Right lobe of liver (tissue), 6 donors: ENCODE results near the gene STAMBPL1. TPM values are rescaled to one million over a fixed set of nuclear protein-coding genes. Genes with fewer than 3 reads are reported as not detected.

ENCODE experiments used
- ATAC-seq, 4 donors: fragments of 200-7000 bp; cut with Tn5 transposase; one replicate each; pipeline ENCODE4 v1.9.1; 2020; ENCODE audit warnings: mild to moderate bottlenecking in 4 of 4, moderate library complexity in 4 of 4
- DNase-seq, 3 donors: peaks; one replicate each; pipeline ENCODE4 v3.0.0-alpha.2; 2020
- H3K27ac ChIP-seq, 3 donors: fragments of 200-600 bp; one replicate each; pipeline ENCODE4 v1.8.0; 2022
- H3K27me3 ChIP-seq, 2 donors: fragments of 200-600 bp; one replicate each; pipeline ENCODE4 v1.8.0; 2022
- H3K36me3 ChIP-seq, 4 donors: fragments of 200-600 bp; sonication (generic) in 1 of 4; one replicate each; pipeline versions ENCODE4 v1.5.1 to v1.8.0; 2017 to 2022; ENCODE audit warnings: control low read depth in 1 of 4
- H3K4me1 ChIP-seq, 4 donors: fragments of 200-600 bp; sonication (generic) in 1 of 4; one replicate each; pipeline versions ENCODE4 v1.5.1 to v1.8.0; 2017 to 2022; ENCODE audit warnings: control low read depth in 1 of 4
- H3K4me3 ChIP-seq, 3 donors: fragments of 200-600 bp; one replicate each; pipeline ENCODE4 v1.8.0; 2022
- H3K9me3 ChIP-seq, 4 donors: fragments of 200-600 bp; sonication (generic) in 1 of 4; one replicate each; pipeline versions ENCODE4 v1.5.1 to v1.8.0; 2017 to 2022; ENCODE audit warnings: control low read depth in 1 of 4
- POLR2A ChIP-seq: fragments of 450-650 bp; IDR thresholded peaks from one replicate; pipeline ENCODE4 v1.6.1; 2017; ENCODE audit warnings: antibody characterized with exemption, mild to moderate bottlenecking
- WGBS: methylation state at CpG from one replicate; pipeline ENCODE4 v1.1.6; 2018; ENCODE audit warnings: low coverage, low lambda C conversion rate; ENCODE audit not compliant: insufficient coverage; ENCODE audit errors: missing lambda C conversion rate; 5-methylcytosine and 5-hydroxymethylcytosine counted together
- intact Hi-C, 2 donors: fragments of 100-400 bp; cut with DNase I; formaldehyde crosslinking; loops; one replicate each; pipeline versions ENCODE4 v1.11.2 to v1.14.1; 2022
- total RNA-seq, 6 experiments: library from RNA; depleted of rRNA in 2 of 6; stranded (reverse); fragments of >200 nt in 2 of 6; fragmentation: NEBNext Ultra II Directional in 3 of 6; extraction: Animal tissue kit (Norgen Biotek cat#: 25700) in 3 of 6; gene quantifications; one replicate each; pipeline versions ENCODE4 v1.1.0 to v1.2.4, GENCODE V29; 2016 to 2023
- TF ChIP-seq, protein P1 (sequence below), 4 donors: fragments of 200-600 bp in 3 of 4; fragments of 450-650 bp in 1 of 4; IDR thresholded peaks; one replicate each; pipeline versions ENCODE4 v1.5.1 to v1.8.0; 2016 to 2022; ENCODE audit warnings: antibody characterized with exemption in 4 of 4, mild to moderate bottlenecking in 2 of 4
- donor health status: DM: no; HTN: yes; CAD: no.
- donor health status: DM: no; HTN: no; CAD: no.
- donor health status: DM: no; HTN: no; CAD: no.
- donor health status: DM: no; HTN: yes; CAD: no.
- donor health status: DM: no; HTN: yes; CAD: no.

The STAMBPL1 gene
- total RNA-seq, 6 experiments from 2014 or later, result 0.66 to 8.0 (median 4.2) TPM

DNA sequence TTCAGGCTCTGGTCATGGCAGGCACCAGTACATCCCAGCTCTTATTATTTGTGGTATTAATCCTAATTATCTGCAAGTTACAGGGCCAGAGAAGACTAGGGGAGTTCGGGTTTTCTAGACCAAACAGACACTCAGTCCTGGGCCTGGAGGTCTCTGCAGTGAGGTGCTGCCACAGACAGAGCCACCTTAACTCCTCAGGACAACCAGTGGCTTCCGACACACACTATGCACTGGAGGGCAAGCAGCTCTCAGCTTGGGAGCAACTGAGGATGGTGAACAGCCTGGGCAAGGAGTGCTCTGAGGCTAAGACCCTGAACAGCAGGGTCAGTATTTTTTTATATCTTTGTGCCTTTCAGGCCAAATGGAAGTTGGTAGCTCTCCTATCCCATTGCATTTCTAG is 53.5 kb downstream of the STAMBPL1 start:
- TF ChIP-seq, protein P1, sequence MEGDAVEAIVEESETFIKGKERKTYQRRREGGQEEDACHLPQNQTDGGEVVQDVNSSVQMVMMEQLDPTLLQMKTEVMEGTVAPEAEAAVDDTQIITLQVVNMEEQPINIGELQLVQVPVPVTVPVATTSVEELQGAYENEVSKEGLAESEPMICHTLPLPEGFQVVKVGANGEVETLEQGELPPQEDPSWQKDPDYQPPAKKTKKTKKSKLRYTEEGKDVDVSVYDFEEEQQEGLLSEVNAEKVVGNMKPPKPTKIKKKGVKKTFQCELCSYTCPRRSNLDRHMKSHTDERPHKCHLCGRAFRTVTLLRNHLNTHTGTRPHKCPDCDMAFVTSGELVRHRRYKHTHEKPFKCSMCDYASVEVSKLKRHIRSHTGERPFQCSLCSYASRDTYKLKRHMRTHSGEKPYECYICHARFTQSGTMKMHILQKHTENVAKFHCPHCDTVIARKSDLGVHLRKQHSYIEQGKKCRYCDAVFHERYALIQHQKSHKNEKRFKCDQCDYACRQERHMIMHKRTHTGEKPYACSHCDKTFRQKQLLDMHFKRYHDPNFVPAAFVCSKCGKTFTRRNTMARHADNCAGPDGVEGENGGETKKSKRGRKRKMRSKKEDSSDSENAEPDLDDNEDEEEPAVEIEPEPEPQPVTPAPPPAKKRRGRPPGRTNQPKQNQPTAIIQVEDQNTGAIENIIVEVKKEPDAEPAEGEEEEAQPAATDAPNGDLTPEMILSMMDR (IDR thresholded peaks at IDR 0.05), result no peak
- TF ChIP-seq POLR2A, result no peak
- Histone ChIP-seq H3K27ac (no peak overlapping the region), H3K27me3 (no peaks in the 10 kb centered on the region), H3K4me1 (peaks cover 0 to 9% (median 0%) of the 10 kb centered on the region in 4 donors), H3K36me3 (peaks cover 0 to 8% (median 0%) of the 10 kb centered on the region in 4 donors), H3K4me3 (no peak overlapping the region), H3K9me3 (no peaks in the 10 kb centered on the region)
- ATAC-seq, result no peak
- DNase-seq, result no peak
- no CpG with 5 or more reads among the region's 2 CpGs for WGBS
- intact Hi-C loops, result loop anchor here in 1 of 2 donors (10.0 kb wide), 2 partner anchors 51 to 99 kb away; no protein-coding TSS in a partner anchor

DNA sequence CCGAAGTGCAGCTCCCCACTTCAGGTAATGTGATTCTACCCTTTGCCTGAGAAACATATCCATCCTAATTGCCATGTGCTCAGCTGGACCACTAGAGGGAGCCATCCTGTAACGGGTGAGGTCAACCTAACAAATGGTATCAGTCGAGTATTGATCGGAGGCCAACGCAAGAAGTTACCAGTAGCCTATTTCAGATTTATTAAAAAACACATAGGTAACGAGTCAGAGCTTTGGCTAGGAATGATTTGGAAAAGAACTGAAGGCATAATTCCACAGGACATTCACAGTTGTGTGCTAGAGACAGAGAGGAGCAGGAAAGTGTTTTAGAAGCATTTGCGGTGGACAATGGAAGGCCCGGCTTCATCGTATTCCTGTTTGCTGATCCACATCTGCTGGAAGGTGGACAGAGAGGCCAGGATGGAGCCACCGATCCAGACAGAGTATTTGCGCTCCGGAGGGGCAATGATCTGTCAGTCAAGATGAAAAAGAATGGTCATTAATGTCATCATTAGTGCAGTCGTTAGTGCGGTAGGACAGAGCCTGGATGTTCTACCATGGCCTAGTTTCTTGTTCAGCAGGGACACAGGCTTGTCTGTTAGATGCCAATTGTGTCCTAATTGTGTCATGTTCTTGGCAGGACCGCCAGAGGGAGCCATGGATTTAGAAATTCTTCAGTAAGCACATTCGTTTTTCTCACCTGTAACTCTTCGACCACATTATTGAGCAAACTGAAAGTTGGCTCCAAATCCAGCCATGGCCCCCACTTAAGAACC is 55.0 kb downstream of the STAMBPL1 start:
- H3K4me1 ChIP-seq, result peaks cover 0 to 9% (median 0%) of the 10 kb centered on the region in 4 donors
- ATAC-seq, result peak; percentile 87 to 91 (median 90)
- H3K36me3 ChIP-seq, result peaks cover 0 to 8% (median 0%) of the 10 kb centered on the region in 4 donors
- H3K9me3 ChIP-seq, result no peaks in the 10 kb centered on the region
- no peak for TF ChIP-seq POLR2A
- TF ChIP-seq, protein P1 (IDR thresholded peaks at IDR 0.05), result peak; percentile 80 to 92 (median 86)
- H3K27ac ChIP-seq, result peak overlapping the region; percentile 30 to 80 (median 64)
- H3K27me3 ChIP-seq, result no peaks in the 10 kb centered on the region
- H3K4me3 ChIP-seq, result no peak overlapping the region
- peak; percentile 50 to 87 (median 74) for DNase-seq
- 17% methylated on average over 16 of the region's 17 CpGs for WGBS
- intact Hi-C loops, result loop anchor here (5.0 to 10.0 kb wide), 3 partner anchors 47 to 100 kb away; no protein-coding TSS in a partner anchor

DNA sequence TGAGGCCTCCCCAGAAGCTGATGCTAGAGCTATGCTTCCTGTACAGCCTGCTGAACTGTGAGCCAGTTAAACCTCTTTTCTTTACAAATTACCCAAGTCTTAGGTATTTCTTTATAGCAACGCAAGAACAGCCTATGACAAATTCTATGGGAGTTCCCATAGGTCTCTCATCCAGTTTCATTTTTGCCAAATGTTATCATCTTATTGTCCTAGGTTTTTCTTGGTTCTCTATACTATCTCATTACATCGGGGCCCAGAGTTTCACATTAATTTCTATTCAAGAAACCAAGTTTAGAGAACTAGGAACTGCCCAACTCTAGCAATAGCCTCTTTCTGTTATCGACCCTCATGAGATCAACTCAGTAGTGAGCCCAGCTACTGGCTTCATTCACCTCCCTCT is 56.6 kb downstream of the STAMBPL1 start:
- H3K9me3 ChIP-seq, result no peaks in the 10 kb centered on the region
- H3K27me3 ChIP-seq, result no peaks in the 10 kb centered on the region
- peaks cover 0 to 8% (median 0%) of the 10 kb centered on the region in 4 donors for H3K36me3 ChIP-seq
- no peak for DNase-seq
- no peak overlapping the region for H3K4me3 ChIP-seq
- 74% methylated on average over 3 of the region's 3 CpGs for WGBS
- no peak for TF ChIP-seq POLR2A
- TF ChIP-seq, protein P1 (IDR thresholded peaks at IDR 0.05), result no peak
- H3K27ac ChIP-seq, result no peak overlapping the region
- ATAC-seq, result no peak
- peaks cover 0 to 9% (median 0%) of the 10 kb centered on the region in 4 donors for H3K4me1 ChIP-seq
- intact Hi-C loops, result loop anchor here (5.0 to 10.0 kb wide), 3 partner anchors 46 to 102 kb away; no protein-coding TSS in a partner anchor

DNA sequence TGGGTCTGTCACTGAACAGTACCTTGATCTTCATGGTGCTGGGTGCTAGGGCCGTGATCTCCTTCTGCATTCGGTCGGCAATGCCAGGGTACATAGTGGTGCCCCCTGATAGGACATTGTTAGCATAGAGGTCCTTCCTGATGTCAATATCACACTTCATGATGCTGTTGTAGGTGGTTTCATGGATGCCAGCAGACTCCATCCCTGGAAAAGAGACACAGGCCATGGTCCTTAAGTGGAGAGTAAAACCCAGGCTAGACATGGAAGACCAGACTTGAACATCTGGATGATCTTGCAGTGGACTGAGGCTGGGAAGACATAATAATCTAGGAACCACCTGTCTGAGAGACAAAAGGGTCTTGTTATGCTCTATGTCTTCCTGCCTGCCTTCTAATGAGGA is 58.0 kb downstream of the STAMBPL1 start:
- 91% methylated on average over 3 of the region's 3 CpGs for WGBS
- ATAC-seq (no peak), DNase-seq (no peak)
- TF ChIP-seq POLR2A, result no peak
- TF ChIP-seq, protein P1 (IDR thresholded peaks at IDR 0.05), result no peak
- intact Hi-C loops, result loop anchor here (5.0 to 10.0 kb wide), 3 partner anchors 44 to 103 kb away; no protein-coding TSS in a partner anchor
- Histone ChIP-seq H3K4me1 (peaks cover 0 to 9% (median 0%) of the 10 kb centered on the region in 4 donors), H3K36me3 (peaks cover 0 to 8% (median 0%) of the 10 kb centered on the region in 4 donors), H3K27ac (no peak overlapping the region), H3K4me3 (no peak overlapping the region), H3K9me3 (no peaks in the 10 kb centered on the region), H3K27me3 (no peaks in the 10 kb centered on the region)
